Measurements from ENCODE around the gene TXNRD1.

Gene TXNRD1

GRCh38 chr12:104243971-104244370 lies 28.4 kb downstream of the TXNRD1 start:
- no peak overlapping the region for H3K4me3 ChIP-seq (ENCODE audit: low read depth, low read length)
- no peaks in the 10 kb centered on the region for H3K36me3 ChIP-seq (ENCODE audit: control insufficient read depth in 2 of 2, insufficient read depth in 1 of 2, low read length in 2 of 2)
- no peaks in the 10 kb centered on the region for H3K4me1 ChIP-seq (ENCODE audit: control insufficient read depth, insufficient read depth, low read length)
- no peaks in the 10 kb centered on the region for H3K9me3 ChIP-seq (ENCODE audit: control insufficient read depth, insufficient read depth, low read depth, low read length)
- CTCF ChIA-PET: interaction anchor here (0.7 to 1.0 kb wide), 2 partner anchors 10 to 691 kb away, joined by 3 to 5 read pairs; no protein-coding TSS in a partner anchor
- no peak overlapping the region for H3K27ac ChIP-seq (ENCODE audit: extremely low read depth, low read depth, low read length)
- 0 out of 2 replicates have a peak, but pooled peaks have one; percentile 0 for TF ChIP-seq PRDM1 (tag by site-specific recombination; IDR thresholded peaks at IDR 0.05)
- TF ChIP-seq SP3 (tag by site-specific recombination; IDR thresholded peaks at IDR 0.05): no peak
- TF ChIP-seq ZNF768 (tag by site-specific recombination; IDR thresholded peaks at IDR 0.05): no peak
- POLR2A ChIA-PET: no interaction called here

- ChIA-PET POLR2A (no interaction called here), CTCF (no interaction called here)
- no peak overlapping the region for H3K27ac ChIP-seq (ENCODE audit: extremely low read depth, low read depth, low read length)
These were observed 32.1 kb downstream of the TXNRD1 start for GRCh38 chr12:104247698-104248097.

GRCh38 chr12:104248444-104248843 lies 32.9 kb downstream of the TXNRD1 start:
- no peak overlapping the region for H3K27ac ChIP-seq (ENCODE audit: extremely low read depth, low read depth, low read length)
- no peaks in the 10 kb centered on the region for H3K36me3 ChIP-seq (ENCODE audit: control insufficient read depth in 2 of 2, insufficient read depth in 1 of 2, low read length in 2 of 2)
- CTCF ChIA-PET: no interaction called here
- no peaks in the 10 kb centered on the region for H3K9me3 ChIP-seq (ENCODE audit: control insufficient read depth, insufficient read depth, low read depth, low read length)
- no peaks in the 10 kb centered on the region for H3K4me1 ChIP-seq (ENCODE audit: control insufficient read depth, insufficient read depth, low read length)
- TF ChIP-seq ZNF596 (tag by site-specific recombination; IDR thresholded peaks at IDR 0.05) (no peak), ZBTB17 (tag by site-specific recombination; IDR thresholded peaks at IDR 0.05) (no peak), ZNF558 (tag by site-specific recombination; IDR thresholded peaks at IDR 0.05) (no peak), ZNF366 (tag by site-specific recombination; conservative IDR thresholded peaks at IDR 0.05) (no peak), GLI4 (tag by site-specific recombination; IDR thresholded peaks at IDR 0.05) (no peak), ZNF311 (tag by site-specific recombination; IDR thresholded peaks at IDR 0.05; ENCODE audit: borderline replicate concordance) (no peak), ZNF514 (tag by site-specific recombination; IDR thresholded peaks at IDR 0.05) (no peak)
- POLR2A ChIA-PET: no interaction called here
- no peak overlapping the region for H3K4me3 ChIP-seq (ENCODE audit: low read depth, low read length)

More at GRCh38 chr12:104247698-104248097, 32.1 kb downstream of the TXNRD1 start:
- no peaks in the 10 kb centered on the region for H3K4me1 ChIP-seq (ENCODE audit: control insufficient read depth, insufficient read depth, low read length)
- H3K36me3 ChIP-seq (ENCODE audit: control insufficient read depth in 2 of 2, insufficient read depth in 1 of 2, low read length in 2 of 2): no peaks in the 10 kb centered on the region
- H3K4me3 ChIP-seq (ENCODE audit: low read depth, low read length): no peak overlapping the region
- no peaks in the 10 kb centered on the region for H3K9me3 ChIP-seq (ENCODE audit: control insufficient read depth, insufficient read depth, low read depth, low read length)
- TF ChIP-seq ZBTB26 (tag by site-specific recombination; optimal IDR thresholded peaks at IDR 0.05): no peak
- TF ChIP-seq ZNF514 (tag by site-specific recombination; IDR thresholded peaks at IDR 0.05): no peak
- TF ChIP-seq ZNF645 (tag by site-specific recombination; IDR thresholded peaks at IDR 0.05): no peak
- TF ChIP-seq ZNF776 (tag by site-specific recombination; IDR thresholded peaks at IDR 0.05; ENCODE audit: borderline replicate concordance): no peak
- TF ChIP-seq SP2 (tag by site-specific recombination; IDR thresholded peaks at IDR 0.05): no peak
- no peak for TF ChIP-seq GLI4 (tag by site-specific recombination; IDR thresholded peaks at IDR 0.05)
- no peak for TF ChIP-seq ZBTB49 (tag by site-specific recombination; IDR thresholded peaks at IDR 0.05; ENCODE audit: low read depth)
- TF ChIP-seq KLF8 (tag by site-specific recombination; IDR thresholded peaks at IDR 0.05): no peak
- TF ChIP-seq ZNF292 (tag by site-specific recombination; IDR thresholded peaks at IDR 0.05; ENCODE audit: borderline replicate concordance, low read depth): no peak
- TF ChIP-seq ZNF670 (tag by site-specific recombination; IDR thresholded peaks at IDR 0.05; ENCODE audit: low read depth): no peak
- no peak for TF ChIP-seq YY1 (tag by site-specific recombination; IDR thresholded peaks at IDR 0.05)
- no peak for TF ChIP-seq ZNF391 (tag by site-specific recombination; IDR thresholded peaks at IDR 0.05; ENCODE audit: borderline replicate concordance, low read depth)
- TF ChIP-seq ZNF335 (tag by site-specific recombination; conservative IDR thresholded peaks at IDR 0.05): no peak
